Measurements from ENCODE around the gene CYP24A1.

DNA sequence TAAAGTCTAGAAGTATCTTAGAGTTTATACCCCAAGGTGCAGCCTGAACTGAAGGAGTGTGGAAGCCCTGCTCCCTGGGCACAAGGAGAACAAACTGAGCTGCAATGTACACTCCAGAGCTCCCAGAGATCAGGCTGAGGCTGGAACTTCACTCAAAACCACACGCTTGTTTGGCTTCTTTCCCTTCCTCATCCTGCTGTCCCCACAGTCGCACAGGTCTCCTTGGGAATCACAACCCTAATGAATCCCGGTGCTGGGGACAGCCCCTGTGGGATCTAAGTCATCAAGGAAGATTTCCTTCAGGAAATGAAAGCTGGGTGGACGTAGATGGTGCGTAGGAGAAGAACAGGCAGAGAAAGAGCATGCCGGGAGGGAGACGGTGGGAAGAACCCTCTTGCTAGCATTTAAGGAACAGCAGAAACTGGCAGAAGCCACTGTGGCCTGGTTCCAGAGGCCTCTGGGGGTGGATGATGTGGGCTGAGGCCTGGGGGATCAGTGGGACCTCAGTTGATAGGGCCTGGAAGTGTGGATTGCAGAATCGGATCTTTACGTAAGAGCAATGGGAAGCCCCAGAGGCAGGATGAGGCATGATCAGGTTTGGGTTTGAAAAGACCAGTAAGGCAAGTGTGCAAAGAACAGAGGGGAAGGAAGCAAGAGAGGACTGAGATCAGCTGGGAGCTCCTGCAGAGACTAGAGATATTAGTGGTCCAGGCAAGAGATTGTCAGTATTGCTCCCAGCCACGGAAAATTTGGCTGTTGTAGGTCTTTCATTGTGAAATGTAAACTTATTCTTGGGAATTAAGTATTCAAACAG is 21.4 kb downstream of the CYP24A1 start:
- TF ChIP-seq, protein P1, sequence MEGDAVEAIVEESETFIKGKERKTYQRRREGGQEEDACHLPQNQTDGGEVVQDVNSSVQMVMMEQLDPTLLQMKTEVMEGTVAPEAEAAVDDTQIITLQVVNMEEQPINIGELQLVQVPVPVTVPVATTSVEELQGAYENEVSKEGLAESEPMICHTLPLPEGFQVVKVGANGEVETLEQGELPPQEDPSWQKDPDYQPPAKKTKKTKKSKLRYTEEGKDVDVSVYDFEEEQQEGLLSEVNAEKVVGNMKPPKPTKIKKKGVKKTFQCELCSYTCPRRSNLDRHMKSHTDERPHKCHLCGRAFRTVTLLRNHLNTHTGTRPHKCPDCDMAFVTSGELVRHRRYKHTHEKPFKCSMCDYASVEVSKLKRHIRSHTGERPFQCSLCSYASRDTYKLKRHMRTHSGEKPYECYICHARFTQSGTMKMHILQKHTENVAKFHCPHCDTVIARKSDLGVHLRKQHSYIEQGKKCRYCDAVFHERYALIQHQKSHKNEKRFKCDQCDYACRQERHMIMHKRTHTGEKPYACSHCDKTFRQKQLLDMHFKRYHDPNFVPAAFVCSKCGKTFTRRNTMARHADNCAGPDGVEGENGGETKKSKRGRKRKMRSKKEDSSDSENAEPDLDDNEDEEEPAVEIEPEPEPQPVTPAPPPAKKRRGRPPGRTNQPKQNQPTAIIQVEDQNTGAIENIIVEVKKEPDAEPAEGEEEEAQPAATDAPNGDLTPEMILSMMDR (IDR thresholded peaks at IDR 0.05), result no peak
- TF ChIP-seq POLR2A (IDR thresholded peaks at IDR 0.05), result no peak

All from heart left ventricle (tissue), 13 donors.